Measurements from ENCODE around the gene ARHGAP26. TPM values are rescaled to one million over a fixed set of nuclear protein-coding genes. Genes with fewer than 3 reads are reported as not detected.

The ARHGAP26 gene
- total and polyA plus RNA-seq, 2 experiments from 2014 or later: 9.5 to 16.8 TPM

DNA sequence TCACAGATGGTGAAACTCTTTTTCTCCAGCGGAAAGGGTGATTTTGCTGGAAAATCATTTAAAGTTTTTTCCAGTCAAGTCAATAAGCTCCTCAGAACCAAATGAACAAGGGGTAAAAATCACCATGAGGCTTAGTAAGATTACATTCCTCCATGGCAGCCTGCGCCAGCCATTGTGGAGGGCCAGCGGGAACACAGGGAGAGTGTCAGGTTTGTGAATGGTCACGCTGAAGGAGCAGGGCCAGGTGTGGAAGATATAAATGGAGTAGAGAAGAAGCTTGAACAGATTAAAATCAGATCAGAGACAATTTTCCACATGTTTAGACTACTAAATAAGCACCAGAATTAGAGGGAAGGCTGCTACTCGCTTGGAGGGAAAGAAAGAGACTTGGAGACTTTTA is 424.5 kb downstream of the ARHGAP26 start (continued):
- TF ChIP-seq, protein P1, sequence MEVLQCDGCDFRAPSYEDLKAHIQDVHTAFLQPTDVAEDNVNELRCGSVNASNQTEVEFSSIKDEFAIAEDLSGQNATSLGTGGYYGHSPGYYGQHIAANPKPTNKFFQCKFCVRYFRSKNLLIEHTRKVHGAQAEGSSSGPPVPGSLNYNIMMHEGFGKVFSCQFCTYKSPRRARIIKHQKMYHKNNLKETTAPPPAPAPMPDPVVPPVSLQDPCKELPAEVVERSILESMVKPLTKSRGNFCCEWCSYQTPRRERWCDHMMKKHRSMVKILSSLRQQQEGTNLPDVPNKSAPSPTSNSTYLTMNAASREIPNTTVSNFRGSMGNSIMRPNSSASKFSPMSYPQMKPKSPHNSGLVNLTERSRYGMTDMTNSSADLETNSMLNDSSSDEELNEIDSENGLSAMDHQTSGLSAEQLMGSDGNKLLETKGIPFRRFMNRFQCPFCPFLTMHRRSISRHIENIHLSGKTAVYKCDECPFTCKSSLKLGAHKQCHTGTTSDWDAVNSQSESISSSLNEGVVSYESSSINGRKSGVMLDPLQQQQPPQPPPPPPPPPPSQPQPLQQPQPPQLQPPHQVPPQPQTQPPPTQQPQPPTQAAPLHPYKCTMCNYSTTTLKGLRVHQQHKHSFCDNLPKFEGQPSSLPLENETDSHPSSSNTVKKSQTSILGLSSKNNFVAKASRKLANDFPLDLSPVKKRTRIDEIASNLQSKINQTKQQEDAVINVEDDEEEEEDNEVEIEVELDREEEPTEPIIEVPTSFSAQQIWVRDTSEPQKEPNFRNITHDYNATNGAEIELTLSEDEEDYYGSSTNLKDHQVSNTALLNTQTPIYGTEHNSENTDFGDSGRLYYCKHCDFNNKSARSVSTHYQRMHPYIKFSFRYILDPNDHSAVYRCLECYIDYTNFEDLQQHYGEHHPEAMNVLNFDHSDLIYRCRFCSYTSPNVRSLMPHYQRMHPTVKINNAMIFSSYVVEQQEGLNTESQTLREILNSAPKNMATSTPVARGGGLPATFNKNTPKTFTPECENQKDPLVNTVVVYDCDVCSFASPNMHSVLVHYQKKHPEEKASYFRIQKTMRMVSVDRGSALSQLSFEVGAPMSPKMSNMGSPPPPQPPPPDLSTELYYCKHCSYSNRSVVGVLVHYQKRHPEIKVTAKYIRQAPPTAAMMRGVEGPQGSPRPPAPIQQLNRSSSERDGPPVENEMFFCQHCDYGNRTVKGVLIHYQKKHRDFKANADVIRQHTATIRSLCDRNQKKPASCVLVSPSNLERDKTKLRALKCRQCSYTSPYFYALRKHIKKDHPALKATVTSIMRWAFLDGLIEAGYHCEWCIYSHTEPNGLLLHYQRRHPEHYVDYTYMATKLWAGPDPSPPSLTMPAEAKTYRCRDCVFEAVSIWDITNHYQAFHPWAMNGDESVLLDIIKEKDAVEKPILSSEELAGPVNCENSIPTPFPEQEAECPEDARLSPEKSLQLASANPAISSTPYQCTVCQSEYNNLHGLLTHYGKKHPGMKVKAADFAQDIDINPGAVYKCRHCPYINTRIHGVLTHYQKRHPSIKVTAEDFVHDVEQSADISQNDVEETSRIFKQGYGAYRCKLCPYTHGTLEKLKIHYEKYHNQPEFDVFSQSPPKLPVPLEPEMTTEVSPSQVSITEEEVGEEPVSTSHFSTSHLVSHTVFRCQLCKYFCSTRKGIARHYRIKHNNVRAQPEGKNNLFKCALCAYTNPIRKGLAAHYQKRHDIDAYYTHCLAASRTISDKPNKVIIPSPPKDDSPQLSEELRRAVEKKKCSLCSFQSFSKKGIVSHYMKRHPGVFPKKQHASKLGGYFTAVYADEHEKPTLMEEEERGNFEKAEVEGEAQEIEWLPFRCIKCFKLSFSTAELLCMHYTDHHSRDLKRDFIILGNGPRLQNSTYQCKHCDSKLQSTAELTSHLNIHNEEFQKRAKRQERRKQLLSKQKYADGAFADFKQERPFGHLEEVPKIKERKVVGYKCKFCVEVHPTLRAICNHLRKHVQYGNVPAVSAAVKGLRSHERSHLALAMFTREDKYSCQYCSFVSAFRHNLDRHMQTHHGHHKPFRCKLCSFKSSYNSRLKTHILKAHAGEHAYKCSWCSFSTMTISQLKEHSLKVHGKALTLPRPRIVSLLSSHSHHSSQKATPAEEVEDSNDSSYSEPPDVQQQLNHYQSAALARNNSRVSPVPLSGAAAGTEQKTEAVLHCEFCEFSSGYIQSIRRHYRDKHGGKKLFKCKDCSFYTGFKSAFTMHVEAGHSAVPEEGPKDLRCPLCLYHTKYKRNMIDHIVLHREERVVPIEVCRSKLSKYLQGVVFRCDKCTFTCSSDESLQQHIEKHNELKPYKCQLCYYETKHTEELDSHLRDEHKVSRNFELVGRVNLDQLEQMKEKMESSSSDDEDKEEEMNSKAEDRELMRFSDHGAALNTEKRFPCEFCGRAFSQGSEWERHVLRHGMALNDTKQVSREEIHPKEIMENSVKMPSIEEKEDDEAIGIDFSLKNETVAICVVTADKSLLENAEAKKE (CRISPR knock-in tag; IDR thresholded peaks at IDR 0.05): no peak
- TF ChIP-seq EZH2 (IDR thresholded peaks at IDR 0.05; ENCODE audit: low read depth, unreplicated experiment) (no peak), JUNB (IDR thresholded peaks at IDR 0.05; ENCODE audit: unreplicated experiment) (no peak), ZNF114 (CRISPR knock-in tag; IDR thresholded peaks at IDR 0.05) (no peak), ZNF331 (CRISPR knock-in tag; IDR thresholded peaks at IDR 0.05; ENCODE audit: low read depth) (no peak)
- TF ChIP-seq, protein P2, sequence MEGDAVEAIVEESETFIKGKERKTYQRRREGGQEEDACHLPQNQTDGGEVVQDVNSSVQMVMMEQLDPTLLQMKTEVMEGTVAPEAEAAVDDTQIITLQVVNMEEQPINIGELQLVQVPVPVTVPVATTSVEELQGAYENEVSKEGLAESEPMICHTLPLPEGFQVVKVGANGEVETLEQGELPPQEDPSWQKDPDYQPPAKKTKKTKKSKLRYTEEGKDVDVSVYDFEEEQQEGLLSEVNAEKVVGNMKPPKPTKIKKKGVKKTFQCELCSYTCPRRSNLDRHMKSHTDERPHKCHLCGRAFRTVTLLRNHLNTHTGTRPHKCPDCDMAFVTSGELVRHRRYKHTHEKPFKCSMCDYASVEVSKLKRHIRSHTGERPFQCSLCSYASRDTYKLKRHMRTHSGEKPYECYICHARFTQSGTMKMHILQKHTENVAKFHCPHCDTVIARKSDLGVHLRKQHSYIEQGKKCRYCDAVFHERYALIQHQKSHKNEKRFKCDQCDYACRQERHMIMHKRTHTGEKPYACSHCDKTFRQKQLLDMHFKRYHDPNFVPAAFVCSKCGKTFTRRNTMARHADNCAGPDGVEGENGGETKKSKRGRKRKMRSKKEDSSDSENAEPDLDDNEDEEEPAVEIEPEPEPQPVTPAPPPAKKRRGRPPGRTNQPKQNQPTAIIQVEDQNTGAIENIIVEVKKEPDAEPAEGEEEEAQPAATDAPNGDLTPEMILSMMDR (conservative IDR thresholded peaks at IDR 0.05; ENCODE audit: low read depth in 2 of 2): no peak

DNA sequence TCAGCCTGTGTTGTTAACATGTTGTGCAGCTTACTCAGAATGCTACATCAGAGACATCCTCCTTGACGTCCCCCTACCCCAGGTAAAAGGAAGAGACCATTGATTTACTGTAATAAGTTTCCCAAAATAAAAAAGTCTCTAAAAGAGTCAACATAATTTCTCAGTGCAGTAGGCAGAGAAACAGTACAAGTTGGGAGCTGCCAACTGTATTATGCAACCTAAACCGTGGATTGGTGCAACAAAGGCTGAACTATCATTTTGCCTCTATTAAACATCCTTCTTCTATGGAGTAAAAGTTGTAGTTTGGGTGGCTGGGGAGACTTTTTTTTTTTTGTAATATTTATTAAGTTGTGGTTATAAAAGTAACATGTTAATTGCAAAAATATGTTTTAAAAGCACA is 425.3 kb downstream of the ARHGAP26 start:
- Mint-ChIP-seq H3K4me1 (0 out of 3 replicates have a peak, but pooled peaks cover 3% of the 10 kb centered on the region), H3K4me3 (no peak overlapping the region), H3K27ac (no peak overlapping the region), H3K9me3 (peaks cover 8% of the 10 kb centered on the region), H3K36me3 (ENCODE audit: low read depth) (peaks cover 9% of the 10 kb centered on the region; the same call in 2 of the 3 replicates), H3K27me3 (ENCODE audit: insufficient read depth, low read depth, poor library complexity) (peaks cover 2% of the 10 kb centered on the region)
- Histone ChIP-seq H3K27ac (ENCODE audit: low read depth) (no peak overlapping the region; the same call in 1 of the 2 replicates), H3K79me2 (replicated peaks; ENCODE audit: insufficient read depth) (no peaks in the 10 kb centered on the region), H3F3A (replicated peaks; ENCODE audit: low read depth) (no peaks in the 10 kb centered on the region), H2AFZ (no peak overlapping the region), H3K4me1 (ENCODE audit: insufficient read depth) (no peaks in the 10 kb centered on the region), H3K36me3 (ENCODE audit: insufficient read depth) (no peaks in the 10 kb centered on the region), H3K4me2 (no peak overlapping the region), H3K27me3 (ENCODE audit: insufficient read depth) (no peaks in the 10 kb centered on the region), H3K4me3 (no peak overlapping the region), H4K20me1 (replicated peaks; ENCODE audit: insufficient read depth) (no peaks in the 10 kb centered on the region), H3K9me2 (ENCODE audit: insufficient read depth) (peaks cover 4% of the 10 kb centered on the region; the same call in 1 of the 2 replicates)
- TF ChIP-seq STAT1 (IDR thresholded peaks at IDR 0.05; ENCODE audit: unreplicated experiment) (no peak), POLR2AphosphoS5 (IDR thresholded peaks at IDR 0.05; ENCODE audit: low read depth) (no peak), EZH2 (IDR thresholded peaks at IDR 0.05; ENCODE audit: low read depth, unreplicated experiment) (no peak)
- no peak for DNase-seq (ENCODE audit: low spot score)
- no peak for ATAC-seq

All from GM23338 (cell line).